Subcutaneous adipose tissue (tissue), 4 donors: ENCODE results near the gene NTSR1. TPM values are rescaled to one million over a fixed set of nuclear protein-coding genes. Genes with fewer than 3 reads are reported as not detected.

Source experiments
- CTCF ChIP-seq: fragments of 450-650 bp; IDR thresholded peaks from one replicate; pipeline ENCODE4 v1.5.1; 2016; ENCODE audit warnings: low read depth, mild to moderate bottlenecking, control low read depth, antibody characterized with exemption, moderate library complexity
- total RNA-seq, 4 donors: library from RNA; depleted of rRNA; stranded (reverse); fragments of >200 nt; gene quantifications; one replicate each; pipeline ENCODE4 v1.1.0, GENCODE V29; 2016

Gene NTSR1
- total RNA-seq, 4 donors from 2014 or later = 0.16 TPM; not detected in 3

- no peak for TF ChIP-seq CTCF
Measured at GRCh38 chr20:62768551-62769287, 60.1 kb downstream of the NTSR1 start.

- TF ChIP-seq CTCF = no peak
Measured at GRCh38 chr20:62769346-62770071, 60.9 kb downstream of the NTSR1 start.

GRCh38 chr20:62770111-62770910, 61.7 kb downstream of the NTSR1 start:
- no peak for TF ChIP-seq CTCF

GRCh38 chr20:62770916-62771315, 62.3 kb downstream of the NTSR1 start:
- TF ChIP-seq CTCF = no peak

GRCh38 chr20:62771396-62772102, 62.9 kb downstream of the NTSR1 start:
- no peak for TF ChIP-seq CTCF

- no peak for TF ChIP-seq CTCF
Measured at GRCh38 chr20:62772103-62772611, 63.5 kb downstream of the NTSR1 start.
